NCI-H526 treated with DMSO at 0.1 percent for 48 hours (cell line): ENCODE data around the gene OGFR.

ENCODE experiments used
- DNase-seq: peaks from one replicate; lab custom pipeline; 2025; lab: John Stamatoyannopoulos, UW

Gene OGFR

DNA sequence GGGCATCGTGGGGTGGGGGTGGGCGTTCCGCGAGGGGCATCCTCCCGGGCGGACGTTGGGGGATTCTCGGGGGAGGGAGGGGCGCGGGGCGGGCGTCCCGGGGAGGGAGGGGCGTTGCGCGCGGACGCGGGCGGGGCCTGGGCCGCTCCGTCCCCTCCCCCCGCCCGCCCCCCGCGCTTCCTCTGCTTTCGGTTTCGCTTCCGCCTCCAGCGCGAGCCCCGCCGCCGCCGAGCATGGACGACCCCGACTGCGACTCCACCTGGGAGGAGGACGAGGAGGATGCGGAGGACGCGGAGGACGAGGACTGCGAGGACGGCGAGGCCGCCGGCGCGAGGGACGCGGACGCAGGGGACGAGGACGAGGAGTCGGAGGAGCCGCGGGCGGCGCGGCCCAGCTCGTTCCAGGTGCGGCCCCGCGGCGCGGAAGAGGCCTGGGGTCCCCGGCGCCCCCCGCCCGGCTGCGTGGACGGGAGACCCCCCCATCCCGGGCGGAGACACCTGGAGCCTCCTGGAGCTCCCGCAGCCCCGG is at the start of gene OGFR:
OGFR (plus strand) TSS at position 209 of the 528 bp plus-strand sequence; CDS start at position 234, 25 bp downstream.
- DNase-seq = no peak

DNA sequence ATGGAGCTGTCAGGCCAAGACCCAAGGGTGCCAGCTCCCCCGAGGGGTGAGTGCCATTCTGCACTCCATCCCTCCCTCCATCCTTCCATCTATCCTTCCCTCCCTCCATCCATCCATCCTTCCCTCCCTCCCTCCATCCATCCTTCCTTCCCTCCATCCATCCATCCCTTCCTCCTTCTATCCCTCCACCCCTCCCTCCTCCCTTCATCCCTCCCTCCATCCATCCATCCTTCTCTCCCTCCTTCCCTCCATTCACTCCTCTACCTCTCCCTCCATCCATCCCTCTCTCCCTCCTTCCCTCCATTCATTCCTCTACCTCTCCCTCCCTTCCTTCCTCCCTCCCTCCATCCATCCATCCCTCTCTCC is 49.7 kb upstream of the OGFR start:
- DNase-seq = no peak

DNA sequence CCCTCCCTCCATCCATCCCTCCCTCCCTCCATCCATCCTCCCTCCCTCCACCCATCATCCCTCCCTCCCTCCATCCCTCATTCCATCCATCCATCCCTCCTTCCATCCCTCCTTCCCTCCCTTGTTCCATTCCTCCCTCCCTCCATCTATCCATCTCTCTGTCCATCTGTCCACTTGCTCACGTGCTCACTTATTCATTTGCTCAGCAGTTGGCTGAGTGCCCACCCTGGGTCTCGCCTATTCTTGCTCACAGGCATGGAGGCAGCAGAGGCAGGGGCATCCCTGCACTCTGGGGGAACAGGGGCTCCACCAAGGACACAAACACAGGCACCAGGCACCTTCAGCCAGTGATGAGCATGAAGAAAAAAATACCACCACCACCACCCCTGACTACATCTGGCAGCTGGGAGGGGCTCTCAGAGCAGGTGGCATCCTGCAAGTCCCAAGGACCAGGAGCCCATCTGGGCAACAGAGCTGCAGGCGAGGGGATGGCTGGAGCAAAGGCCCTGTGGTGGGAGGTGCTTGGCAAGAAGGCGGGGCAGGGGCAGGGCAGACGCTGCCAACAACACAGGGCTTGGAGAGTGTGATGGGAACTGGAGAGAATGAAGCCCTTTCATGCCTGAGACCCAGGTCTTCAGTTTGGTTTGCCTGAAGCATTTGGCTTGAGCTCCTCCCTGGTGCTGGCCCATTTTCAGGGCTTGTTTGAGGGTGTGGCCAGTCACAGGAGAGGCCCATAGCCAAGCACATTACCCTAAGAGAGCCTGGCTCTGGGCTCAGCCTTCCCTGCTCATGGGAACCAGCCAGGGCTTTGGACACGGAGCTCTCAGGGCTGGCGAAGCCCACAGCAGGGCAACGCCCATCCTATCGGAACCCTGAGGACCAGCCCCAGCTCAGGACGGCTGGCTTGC is 48.6 kb upstream of the OGFR start:
- DNase-seq = no peak

DNA sequence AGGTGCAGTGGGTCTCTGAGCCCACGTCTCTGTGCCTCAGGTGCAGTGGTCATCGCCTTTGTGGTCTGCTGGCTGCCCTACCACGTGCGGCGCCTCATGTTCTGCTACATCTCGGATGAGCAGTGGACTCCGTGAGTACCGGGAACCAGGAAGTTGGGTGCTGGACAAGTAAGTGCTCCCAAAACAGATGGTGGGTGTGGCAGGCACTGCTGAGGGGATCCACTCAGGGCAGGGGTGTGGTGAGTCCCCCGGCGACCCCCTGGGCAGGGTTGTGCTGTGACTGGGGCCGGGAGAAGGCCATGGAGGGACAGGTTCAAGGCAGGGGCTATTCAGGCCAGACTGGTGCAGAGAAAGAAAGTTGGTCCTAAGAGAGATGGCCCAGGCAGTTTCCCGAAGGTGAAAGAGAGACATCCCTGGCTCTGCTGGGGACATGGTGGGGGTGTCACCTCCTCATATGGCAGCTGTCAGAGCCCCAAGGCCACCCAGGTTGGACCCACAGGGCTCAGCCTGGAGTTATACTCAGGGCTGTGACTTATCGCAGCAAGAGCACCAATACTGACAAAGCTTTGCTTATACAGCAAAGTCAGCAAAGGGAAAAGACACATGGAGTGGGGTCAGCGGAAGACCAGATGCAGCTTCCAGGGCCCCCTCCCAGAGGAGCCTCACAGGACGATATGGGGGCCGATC is 46.3 kb upstream of the OGFR start:
- DNase-seq = no peak

DNA sequence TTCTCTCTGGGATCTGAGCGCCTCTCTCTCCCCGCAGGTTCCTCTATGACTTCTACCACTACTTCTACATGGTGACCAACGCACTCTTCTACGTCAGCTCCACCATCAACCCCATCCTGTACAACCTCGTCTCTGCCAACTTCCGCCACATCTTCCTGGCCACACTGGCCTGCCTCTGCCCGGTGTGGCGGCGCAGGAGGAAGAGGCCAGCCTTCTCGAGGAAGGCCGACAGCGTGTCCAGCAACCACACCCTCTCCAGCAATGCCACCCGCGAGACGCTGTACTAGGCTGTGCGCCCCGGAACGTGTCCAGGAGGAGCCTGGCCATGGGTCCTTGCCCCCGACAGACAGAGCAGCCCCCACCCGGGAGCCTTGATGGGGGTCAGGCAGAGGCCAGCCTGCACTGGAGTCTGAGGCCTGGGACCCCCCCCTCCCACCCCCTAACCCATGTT is 44.6 kb upstream of the OGFR start:
- no peak for DNase-seq

DNA sequence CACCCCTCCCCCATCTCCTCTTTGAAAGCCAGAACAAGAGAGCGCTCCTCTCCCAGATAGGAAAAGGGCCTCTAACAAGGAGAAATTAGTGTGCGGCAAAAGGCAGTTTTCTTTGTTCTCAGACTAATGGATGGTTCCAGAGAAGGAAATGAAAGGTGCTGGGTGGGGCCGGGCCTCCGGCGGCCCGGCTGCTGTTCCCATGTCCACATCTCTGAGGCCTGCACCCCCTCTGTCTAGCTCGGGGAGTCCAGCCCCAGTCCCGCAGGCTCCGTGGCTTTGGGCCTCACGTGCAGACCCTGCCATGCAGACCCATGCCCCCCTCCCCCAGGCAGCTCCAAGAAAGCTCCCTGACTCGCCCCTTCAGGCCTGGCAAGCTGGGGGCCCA is 44.2 kb upstream of the OGFR start:
- DNase-seq = no peak

GRCh38 chr20:62760856-62761758 is 43.5 kb upstream of the OGFR start:
- no peak for DNase-seq

DNA sequence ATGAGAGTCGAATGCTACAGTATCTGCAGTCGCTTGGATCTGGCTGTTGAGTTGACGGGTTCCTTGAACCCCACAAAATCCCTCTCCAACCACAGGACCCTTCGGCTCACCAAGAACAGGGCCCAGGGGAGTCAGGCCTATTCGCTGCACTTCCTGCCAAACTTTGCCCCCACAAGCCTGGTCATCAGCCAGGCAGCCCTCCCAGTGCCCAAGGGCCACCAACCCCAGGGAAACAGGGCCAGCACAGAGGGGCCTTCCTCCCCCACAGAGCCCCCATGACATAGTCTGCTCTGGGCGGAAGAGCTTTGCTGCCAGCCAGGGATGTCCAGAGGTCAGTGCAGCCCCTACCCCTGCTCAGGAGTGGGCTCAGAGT is 42.9 kb upstream of the OGFR start:
- DNase-seq = no peak

GRCh38 chr20:62762376-62762775 is 42.3 kb upstream of the OGFR start:
- no peak for DNase-seq

GRCh38 chr20:62762801-62763368 is 41.8 kb upstream of the OGFR start:
- DNase-seq = no peak

GRCh38 chr20:62763404-62763803 is 41.2 kb upstream of the OGFR start:
- DNase-seq = no peak

DNA sequence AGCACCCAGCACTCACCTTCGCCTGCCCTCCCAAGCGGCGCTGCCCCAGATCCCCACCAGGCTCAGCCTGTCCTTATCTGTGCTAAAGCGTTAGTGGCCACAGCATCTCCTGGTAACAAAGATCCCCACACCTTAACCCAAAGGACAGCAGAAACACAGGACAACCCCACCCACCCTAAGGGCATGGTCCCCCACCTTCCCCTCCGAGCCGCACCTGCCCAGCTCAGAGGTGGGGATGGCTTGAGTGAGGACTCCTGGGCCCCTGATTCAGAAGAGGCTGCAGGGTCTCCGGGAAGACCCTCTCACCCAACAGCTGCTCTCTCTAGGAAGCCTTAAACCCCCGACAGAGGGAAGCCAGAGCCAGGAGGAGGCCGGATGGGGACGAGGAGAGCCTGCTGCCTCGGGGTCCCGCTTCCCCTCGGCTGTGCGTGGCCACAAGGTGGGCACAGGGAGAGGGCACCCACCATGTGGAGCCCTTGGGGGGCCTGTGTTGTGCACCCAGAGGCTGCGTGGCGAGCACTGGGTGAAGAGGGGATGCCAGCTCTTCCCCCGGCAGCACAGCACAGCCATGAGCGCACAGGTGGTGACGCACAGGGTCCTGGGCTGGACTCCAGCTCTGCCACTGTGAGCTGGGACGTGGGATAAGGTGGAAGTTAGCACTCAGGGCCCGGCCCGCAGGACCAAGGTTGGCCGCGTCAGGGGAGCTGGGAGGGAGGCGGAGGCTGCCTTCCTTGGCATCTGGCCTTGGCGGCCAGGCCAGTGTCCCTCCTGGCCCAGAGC is 40.3 kb upstream of the OGFR start:
- no peak for DNase-seq

DNA sequence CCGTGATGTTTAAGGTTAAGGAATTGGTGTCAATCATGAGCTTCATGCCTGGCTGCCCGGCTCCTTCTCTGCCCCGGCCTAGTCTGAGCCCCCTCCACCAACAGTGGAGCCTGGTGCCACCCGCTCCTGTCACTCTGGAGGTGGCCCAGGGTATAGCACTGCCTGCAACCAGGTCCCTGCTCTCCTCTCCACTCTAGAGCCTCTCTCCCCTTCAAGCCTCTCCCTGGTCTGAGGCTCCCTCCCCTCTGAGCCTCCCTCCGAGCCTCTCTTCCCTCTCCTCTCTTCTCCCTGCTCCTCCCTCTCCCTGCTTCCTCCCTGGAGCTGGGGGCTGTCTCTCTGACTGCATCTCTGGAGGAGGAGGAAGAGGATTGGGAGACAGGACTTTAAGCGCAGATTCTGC is 39.6 kb upstream of the OGFR start:
- no peak for DNase-seq

DNA sequence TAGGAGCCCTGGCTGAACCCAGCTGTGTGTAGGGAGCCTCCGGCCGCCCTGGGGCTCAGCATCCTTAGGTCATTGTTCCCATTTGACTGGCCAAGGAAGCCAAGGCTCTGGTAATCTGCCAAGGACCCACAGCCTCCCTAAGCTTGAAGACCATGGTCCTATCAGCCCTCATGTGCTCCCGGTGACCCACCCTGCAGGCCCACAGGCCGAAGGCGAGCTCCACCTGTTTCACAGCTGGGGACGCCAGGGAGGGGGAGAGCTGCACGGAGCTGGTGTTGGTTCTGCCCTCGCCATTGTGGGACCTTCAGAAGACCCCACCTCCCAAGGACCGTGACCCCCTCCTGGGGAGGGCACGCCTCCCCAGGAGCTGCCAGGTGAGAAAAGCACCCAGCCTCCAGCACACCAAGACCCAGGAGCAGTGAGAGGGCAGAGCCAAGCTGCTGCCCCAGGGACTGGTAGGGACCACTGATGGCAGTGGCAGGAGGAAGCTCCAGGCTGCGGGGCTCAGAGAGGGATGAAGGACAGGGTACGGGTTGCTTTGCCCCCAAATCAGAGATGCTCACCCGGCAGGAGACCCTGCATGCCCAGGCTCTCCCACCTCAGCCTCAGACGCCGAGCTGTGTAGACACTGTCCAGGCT is 39.1 kb upstream of the OGFR start:
- no peak for DNase-seq

- DNase-seq = no peak
Observed at GRCh38 chr20:62766071-62766450, 38.6 kb upstream of the OGFR start.

DNA sequence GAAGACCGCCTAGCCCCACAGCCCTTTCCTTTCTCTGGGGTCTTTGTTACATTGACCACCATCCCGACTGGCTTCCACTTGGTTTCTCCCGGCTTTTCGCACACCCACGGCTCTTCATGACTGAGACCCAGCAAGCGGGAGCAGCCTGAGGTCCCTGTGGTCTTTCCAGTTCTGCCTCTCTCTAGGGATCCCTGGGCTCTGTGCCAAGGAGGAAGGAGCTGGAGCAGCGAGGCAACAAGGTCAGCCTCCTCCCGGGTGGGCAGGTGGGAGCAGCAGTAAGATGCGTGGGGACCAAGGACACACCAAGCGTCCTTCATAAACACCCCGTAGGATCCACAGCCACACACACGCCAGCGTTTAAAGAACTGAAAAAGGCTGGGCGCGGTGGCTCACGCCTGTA is 37.9 kb upstream of the OGFR start:
- no peak for DNase-seq

DNA sequence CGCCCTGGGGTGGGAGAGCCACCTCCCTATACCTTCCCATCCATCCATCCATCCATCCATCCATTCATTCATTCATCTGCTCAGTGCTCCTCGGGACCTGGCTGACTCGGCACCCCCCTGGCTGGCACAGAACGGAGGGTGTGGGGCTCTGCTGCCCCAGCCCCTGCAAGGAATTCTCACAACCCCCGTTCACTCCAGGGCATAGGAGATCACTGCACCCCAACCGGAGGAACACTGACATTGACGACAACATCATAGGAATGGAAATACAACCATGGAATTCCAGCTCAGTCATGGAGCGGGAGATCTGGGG is 36.4 kb upstream of the OGFR start:
- no peak for DNase-seq

DNA sequence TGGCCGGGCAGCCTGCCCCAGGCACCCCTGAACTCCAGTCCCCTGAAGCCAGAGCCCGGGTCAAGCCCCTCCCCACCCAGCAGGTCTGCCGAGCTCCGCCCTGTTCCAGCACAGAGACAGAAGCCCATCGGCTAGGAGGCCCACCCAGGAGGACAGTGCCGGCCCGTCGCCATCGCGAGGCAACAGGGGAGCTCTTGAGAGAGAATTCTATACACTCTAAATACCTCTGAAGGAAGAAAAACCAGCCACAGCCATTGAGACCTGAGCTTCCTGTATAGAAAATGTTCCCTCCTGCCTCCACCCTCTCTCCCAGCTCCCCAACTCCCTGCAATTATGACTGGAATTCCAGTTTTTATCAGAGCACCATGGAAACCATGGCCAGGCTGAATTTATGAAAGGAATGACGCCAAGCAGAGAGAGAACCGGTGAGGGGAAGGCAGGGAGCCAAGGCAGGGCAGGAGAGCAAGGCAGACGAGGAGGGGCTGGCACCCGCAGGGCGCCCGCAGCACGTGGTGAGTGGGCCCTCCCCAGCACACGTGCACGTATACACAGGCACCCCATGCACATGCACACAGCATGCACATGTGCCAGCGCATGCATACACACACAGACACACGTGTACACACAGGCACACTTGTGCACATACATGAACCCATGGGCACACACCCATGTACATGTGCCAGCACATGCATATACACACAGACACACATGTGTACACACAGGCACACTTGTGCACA is 35.9 kb upstream of the OGFR start:
- DNase-seq = no peak

- no peak for DNase-seq
Observed at GRCh38 chr20:62769346-62770071, 35.1 kb upstream of the OGFR start.
